ENCODE results near the gene INTS14. TPM values are rescaled to one million over a fixed set of nuclear protein-coding genes. Genes with fewer than 3 reads are reported as not detected.
A peak's percentile ranks its signal among the peaks of the same experiment; 100 is the strongest.

Gene INTS14
- total RNA-seq: 10 to 100 TPM; 15.3 to 19.8 (median 17.4) TPM
- long read RNA-seq, partial matches to known transcripts: 1 of 4 reads
- long read RNA-seq, other reads (novel, unspliced or antisense): 0 of 4 reads

GRCh38 chr15:65610871-65611718, at the start of gene INTS14:
INTS14 (minus strand) TSS chr15:65611131; CDS start chr15:65607380, 3,751 bp downstream.
- intact Hi-C loops (cut with DNase I): no loop called here
- WGBS (ENCODE audit: insufficient coverage, low coverage, low lambda C conversion rate, missing lambda C conversion rate): under 1% methylated on average over 36 of the region's 64 CpGs

GRCh38 chr15:65659502-65660052, 48.6 kb upstream of the INTS14 start:
- no peaks in the 10 kb centered on the region for H3K4me1 ChIP-seq
- H3K4me3 ChIP-seq: no peak overlapping the region
- TF ChIP-seq CTCF (IDR thresholded peaks at IDR 0.05) (no peak), POLR2A (IDR thresholded peaks at IDR 0.05) (no peak)
- no peak for DNase-seq
- intact Hi-C loops (cut with DNase I): no loop called here
- peaks cover 0 to 26% (median 11%) of the 10 kb centered on the region in 4 donors for H3K36me3 ChIP-seq
- ATAC-seq: no peak
- no peaks in the 10 kb centered on the region for H3K9me3 ChIP-seq
- WGBS (ENCODE audit: insufficient coverage, low coverage, low lambda C conversion rate, missing lambda C conversion rate): 86% methylated on average over 4 of the region's 4 CpGs
- no peak overlapping the region for H3K27ac ChIP-seq
- no peaks in the 10 kb centered on the region for H3K27me3 ChIP-seq

More at GRCh38 chr15:65610871-65611718, at the start of gene INTS14:
- Histone ChIP-seq H3K36me3 (peaks cover 0 to 2% (median 0%) of the 10 kb centered on the region in 4 donors), H3K4me1 (peaks cover 0 to 26% (median 7%) of the 10 kb centered on the region in 4 donors), H3K27ac (peak within 1 kb of the TSS; percentile 86 to 94 (median 88)), H3K27me3 (no peaks in the 10 kb centered on the region), H3K9me3 (no peaks in the 10 kb centered on the region), H3K4me3 (peak within 1 kb of the TSS; percentile 84 to 98 (median 89))
- DNase-seq (peak; percentile 97 to 99 (median 98)), ATAC-seq (peak; percentile 98 to 100 (median 99))
- TF ChIP-seq CTCF (IDR thresholded peaks at IDR 0.05) (peak; percentile 56 to 85 (median 68)), POLR2A (IDR thresholded peaks at IDR 0.05) (peak; percentile 74)

GRCh38 chr15:65655457-65655856, 44.5 kb upstream of the INTS14 start:
- H3K27ac ChIP-seq: no peak overlapping the region
- no peaks in the 10 kb centered on the region for H3K9me3 ChIP-seq
- H3K27me3 ChIP-seq: no peaks in the 10 kb centered on the region
- 89% methylated on average over 4 of the region's 4 CpGs for WGBS (ENCODE audit: insufficient coverage, low coverage, low lambda C conversion rate, missing lambda C conversion rate)
- peaks cover 0 to 15% (median 6%) of the 10 kb centered on the region in 4 donors for H3K36me3 ChIP-seq
- intact Hi-C loops (cut with DNase I): no loop called here
- H3K4me1 ChIP-seq: no peaks in the 10 kb centered on the region
- H3K4me3 ChIP-seq: no peak overlapping the region
- DNase-seq: no peak
- TF ChIP-seq POLR2A (IDR thresholded peaks at IDR 0.05) (no peak), CTCF (IDR thresholded peaks at IDR 0.05) (no peak)
- ATAC-seq: no peak

- DNase-seq (no peak), ATAC-seq (no peak)
- no peaks in the 10 kb centered on the region for H3K4me1 ChIP-seq
- 78% methylated on average over 1 of the region's 1 CpG for WGBS (ENCODE audit: insufficient coverage, low coverage, low lambda C conversion rate, missing lambda C conversion rate)
- no peak overlapping the region for H3K27ac ChIP-seq
- no peaks in the 10 kb centered on the region for H3K27me3 ChIP-seq
- intact Hi-C loops (cut with DNase I): no loop called here
- H3K36me3 ChIP-seq: peaks cover 0 to 10% (median 6%) of the 10 kb centered on the region in 4 donors
- no peaks in the 10 kb centered on the region for H3K9me3 ChIP-seq
- TF ChIP-seq CTCF (IDR thresholded peaks at IDR 0.05) (no peak), POLR2A (IDR thresholded peaks at IDR 0.05) (no peak)
- no peak overlapping the region for H3K4me3 ChIP-seq
Measured at GRCh38 chr15:65655026-65655425, 44.1 kb upstream of the INTS14 start.
